ENCODE data around the gene COL9A3. TPM values are rescaled to one million over a fixed set of nuclear protein-coding genes. Genes with fewer than 3 reads are reported as not detected.

COL9A3 gene
- polyA plus RNA-seq, 1 experiment = 0.98 TPM

DNA sequence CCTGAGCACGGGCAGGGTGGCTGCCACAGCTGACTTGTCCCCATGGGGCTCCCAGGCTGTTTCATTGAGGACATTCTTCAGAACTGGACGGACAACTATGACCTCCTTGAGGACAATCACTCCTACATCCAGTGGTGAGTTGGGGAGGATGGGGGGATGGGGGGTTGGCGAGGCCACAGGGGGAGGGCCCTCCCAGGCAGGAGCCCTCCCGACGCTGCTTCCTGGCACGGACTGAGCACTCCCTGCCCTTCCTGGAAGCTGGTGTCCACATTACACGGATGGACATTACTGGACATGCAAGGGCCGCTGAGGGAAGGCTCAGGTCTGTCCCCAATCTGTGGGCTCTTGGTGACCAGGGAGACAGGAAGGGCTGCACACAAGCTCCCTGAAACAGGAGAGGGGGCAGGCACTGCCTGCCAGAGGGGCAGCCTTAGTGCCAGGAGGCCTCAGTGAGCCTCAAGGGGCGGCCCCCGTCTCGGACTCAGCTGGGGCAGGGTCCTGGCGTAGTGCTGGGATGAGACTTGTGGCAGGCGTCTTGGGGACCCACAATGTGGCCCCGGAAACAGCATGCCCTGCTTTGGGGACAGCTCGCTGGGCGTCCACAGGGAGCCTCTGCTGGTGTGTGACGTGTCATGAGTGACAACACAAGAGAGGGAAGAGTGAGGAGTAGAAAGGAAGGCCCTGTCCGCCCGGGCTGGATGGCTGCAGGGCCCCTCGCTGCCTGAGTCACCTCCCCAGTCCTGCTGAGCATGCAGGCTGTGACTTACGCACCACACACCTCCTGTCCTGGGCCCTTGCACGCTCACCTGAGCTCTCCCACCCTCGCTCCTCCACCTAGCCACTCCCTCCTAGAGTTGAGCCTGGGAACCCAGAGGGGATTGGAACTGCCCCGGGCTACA is 7.1 kb upstream of the COL9A3 start:
- Histone ChIP-seq H3K9me3 (ENCODE audit: control insufficient read depth, insufficient read depth, low read length) (no peaks in the 10 kb centered on the region; the same call in 1 of the 2 replicates), H3K27me3 (ENCODE audit: control insufficient read depth, insufficient read depth, low read length) (no peaks in the 10 kb centered on the region), H3K4me3 (ENCODE audit: low read depth, low read length) (no peak overlapping the region), H3K27ac (ENCODE audit: low read depth, low read length) (no peak overlapping the region)
- TF ChIP-seq, protein P1, sequence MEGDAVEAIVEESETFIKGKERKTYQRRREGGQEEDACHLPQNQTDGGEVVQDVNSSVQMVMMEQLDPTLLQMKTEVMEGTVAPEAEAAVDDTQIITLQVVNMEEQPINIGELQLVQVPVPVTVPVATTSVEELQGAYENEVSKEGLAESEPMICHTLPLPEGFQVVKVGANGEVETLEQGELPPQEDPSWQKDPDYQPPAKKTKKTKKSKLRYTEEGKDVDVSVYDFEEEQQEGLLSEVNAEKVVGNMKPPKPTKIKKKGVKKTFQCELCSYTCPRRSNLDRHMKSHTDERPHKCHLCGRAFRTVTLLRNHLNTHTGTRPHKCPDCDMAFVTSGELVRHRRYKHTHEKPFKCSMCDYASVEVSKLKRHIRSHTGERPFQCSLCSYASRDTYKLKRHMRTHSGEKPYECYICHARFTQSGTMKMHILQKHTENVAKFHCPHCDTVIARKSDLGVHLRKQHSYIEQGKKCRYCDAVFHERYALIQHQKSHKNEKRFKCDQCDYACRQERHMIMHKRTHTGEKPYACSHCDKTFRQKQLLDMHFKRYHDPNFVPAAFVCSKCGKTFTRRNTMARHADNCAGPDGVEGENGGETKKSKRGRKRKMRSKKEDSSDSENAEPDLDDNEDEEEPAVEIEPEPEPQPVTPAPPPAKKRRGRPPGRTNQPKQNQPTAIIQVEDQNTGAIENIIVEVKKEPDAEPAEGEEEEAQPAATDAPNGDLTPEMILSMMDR (IDR thresholded peaks at IDR 0.05; ENCODE audit: low read depth, low read length) = no peak
- ChIA-PET POLR2A (no interaction called here), CTCF (interaction anchor here (1.4 to 2.2 kb wide), 4 partner anchors 37 to 148 kb away, joined by 4 to 10 read pairs (median 8); no protein-coding TSS in a partner anchor)
- no peak for DNase-seq (ENCODE audit: low read depth, low spot score)

DNA sequence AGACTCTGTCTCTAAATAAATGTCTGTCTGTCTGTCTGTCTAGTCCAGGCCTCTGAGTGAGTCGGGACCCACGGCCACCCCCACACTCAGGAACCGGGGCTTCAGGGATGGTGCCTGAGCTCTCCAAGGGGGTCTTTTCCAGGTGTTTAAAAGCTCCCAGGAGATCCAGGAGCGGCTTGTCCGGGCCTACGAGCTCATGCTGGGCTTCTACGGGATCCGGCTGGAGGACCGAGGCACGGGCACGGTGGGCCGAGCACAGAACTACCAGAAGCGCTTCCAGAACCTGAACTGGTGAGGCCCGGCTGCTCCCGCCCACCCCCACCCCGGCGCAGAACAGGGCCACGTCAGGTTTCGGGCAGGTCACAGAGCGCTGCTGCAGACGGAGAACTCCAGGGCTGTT is 5.5 kb upstream of the COL9A3 start:
- H3K27me3 ChIP-seq (ENCODE audit: control insufficient read depth, insufficient read depth, low read length) = peaks cover 8% of the 10 kb centered on the region
- no peak for DNase-seq (ENCODE audit: low read depth, low spot score)
- ChIA-PET POLR2A (no interaction called here), CTCF (no interaction called here)
- no peak overlapping the region for H3K4me3 ChIP-seq (ENCODE audit: low read depth, low read length)
- no peaks in the 10 kb centered on the region; the same call in 1 of the 2 replicates for H3K9me3 ChIP-seq (ENCODE audit: control insufficient read depth, insufficient read depth, low read length)
- H3K27ac ChIP-seq (ENCODE audit: low read depth, low read length) = no peak overlapping the region
- TF ChIP-seq, protein P1 (IDR thresholded peaks at IDR 0.05; ENCODE audit: low read depth, low read length) = no peak

DNA sequence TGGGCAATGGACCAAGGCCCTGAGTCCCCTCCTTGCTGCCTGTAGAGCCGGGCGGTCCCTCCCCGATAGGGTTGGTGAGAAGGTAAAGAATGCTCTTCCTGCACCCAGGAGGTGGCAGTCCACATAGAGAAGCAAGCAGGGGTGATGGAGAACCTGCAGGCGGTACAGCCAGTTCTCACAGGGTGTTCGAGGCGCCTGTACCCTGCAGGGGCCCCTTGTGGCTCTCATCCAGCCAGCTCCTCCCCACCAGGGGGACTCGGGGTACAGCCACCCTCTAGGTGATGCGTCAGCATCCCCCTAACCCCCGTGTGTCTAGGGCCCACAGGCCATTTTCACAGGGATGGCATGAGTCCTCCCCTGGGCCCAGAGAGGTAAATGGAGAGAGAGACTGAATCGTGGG is 5.1 kb upstream of the COL9A3 start:
- CTCF ChIA-PET = no interaction called here
- DNase-seq (ENCODE audit: low read depth, low spot score) = no peak
- no peak overlapping the region for H3K27ac ChIP-seq (ENCODE audit: low read depth, low read length)
- H3K9me3 ChIP-seq (ENCODE audit: control insufficient read depth, insufficient read depth, low read length) = no peaks in the 10 kb centered on the region; the same call in 1 of the 2 replicates
- peaks cover 11% of the 10 kb centered on the region for H3K27me3 ChIP-seq (ENCODE audit: control insufficient read depth, insufficient read depth, low read length)
- TF ChIP-seq, protein P1 (IDR thresholded peaks at IDR 0.05; ENCODE audit: low read depth, low read length) = no peak
- H3K4me3 ChIP-seq (ENCODE audit: low read depth, low read length) = no peak overlapping the region
- POLR2A ChIA-PET = no interaction called here

DNA sequence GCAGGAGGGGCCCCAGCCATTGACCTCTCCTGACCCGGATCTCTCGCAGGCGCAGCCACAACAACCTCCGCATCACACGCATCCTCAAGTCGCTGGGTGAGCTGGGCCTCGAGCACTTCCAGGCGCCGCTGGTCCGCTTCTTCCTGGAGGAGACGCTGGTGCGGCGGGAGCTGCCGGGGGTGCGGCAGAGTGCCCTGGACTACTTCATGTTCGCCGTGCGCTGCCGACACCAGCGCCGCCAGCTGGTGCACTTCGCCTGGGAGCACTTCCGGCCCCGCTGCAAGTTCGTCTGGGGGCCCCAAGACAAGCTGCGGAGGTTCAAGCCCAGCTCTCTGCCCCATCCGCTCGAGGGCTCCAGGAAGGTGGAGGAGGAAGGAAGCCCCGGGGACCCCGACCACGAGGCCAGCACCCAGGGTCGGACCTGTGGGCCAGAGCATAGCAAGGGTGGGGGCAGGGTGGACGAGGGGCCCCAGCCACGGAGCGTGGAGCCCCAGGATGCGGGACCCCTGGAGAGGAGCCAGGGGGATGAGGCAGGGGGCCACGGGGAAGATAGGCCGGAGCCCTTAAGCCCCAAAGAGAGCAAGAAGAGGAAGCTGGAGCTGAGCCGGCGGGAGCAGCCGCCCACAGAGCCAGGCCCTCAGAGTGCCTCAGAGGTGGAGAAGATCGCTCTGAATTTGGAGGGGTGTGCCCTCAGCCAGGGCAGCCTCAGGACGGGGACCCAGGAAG is 4.5 kb upstream of the COL9A3 start:
- H3K4me3 ChIP-seq (ENCODE audit: low read depth, low read length) = no peak overlapping the region
- DNase-seq (ENCODE audit: low read depth, low spot score) = no peak
- TF ChIP-seq, protein P1 (IDR thresholded peaks at IDR 0.05; ENCODE audit: low read depth, low read length) = no peak
- ChIA-PET POLR2A (no interaction called here), CTCF (no interaction called here)
- H3K27me3 ChIP-seq (ENCODE audit: control insufficient read depth, insufficient read depth, low read length) = peaks cover 13% of the 10 kb centered on the region
- H3K9me3 ChIP-seq (ENCODE audit: control insufficient read depth, insufficient read depth, low read length) = no peaks in the 10 kb centered on the region; the same call in 1 of the 2 replicates
- no peak overlapping the region for H3K27ac ChIP-seq (ENCODE audit: low read depth, low read length)

DNA sequence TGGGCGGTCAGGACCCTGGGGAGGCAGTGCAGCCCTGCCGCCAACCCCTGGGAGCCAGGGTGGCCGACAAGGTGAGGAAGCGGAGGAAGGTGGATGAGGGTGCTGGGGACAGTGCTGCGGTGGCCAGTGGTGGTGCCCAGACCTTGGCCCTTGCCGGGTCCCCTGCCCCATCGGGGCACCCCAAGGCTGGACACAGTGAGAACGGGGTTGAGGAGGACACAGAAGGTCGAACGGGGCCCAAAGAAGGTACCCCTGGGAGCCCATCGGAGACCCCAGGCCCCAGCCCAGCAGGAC is 4.0 kb upstream of the COL9A3 start:
- CTCF ChIA-PET = no interaction called here
- POLR2A ChIA-PET = no interaction called here
- TF ChIP-seq, protein P1 (IDR thresholded peaks at IDR 0.05; ENCODE audit: low read depth, low read length) = no peak

More for the DNA sequence above, 4.0 kb upstream of the COL9A3 start:
- Histone ChIP-seq H3K4me3 (ENCODE audit: low read depth, low read length) (no peak overlapping the region), H3K27me3 (ENCODE audit: control insufficient read depth, insufficient read depth, low read length) (peaks cover 18% of the 10 kb centered on the region), H3K9me3 (ENCODE audit: control insufficient read depth, insufficient read depth, low read length) (no peaks in the 10 kb centered on the region; the same call in 1 of the 2 replicates), H3K27ac (ENCODE audit: low read depth, low read length) (no peak overlapping the region)
- DNase-seq (ENCODE audit: low read depth, low spot score) = no peak
